GM15510 (cell line): ENCODE results near the gene TMEM106C.
A peak's percentile ranks its signal among the peaks of the same experiment; 100 is the strongest.

Source experiments
- POLR2A ChIP-seq: IDR thresholded peaks from 3 replicates; pipeline ENCODE4 v1.6.1; 2011; ENCODE audit warnings: borderline replicate concordance; ENCODE audit not compliant: insufficient read length; ENCODE audit errors: extremely low read depth

The TMEM106C gene

GRCh38 chr12:47963340-47964040 lies at the start of gene TMEM106C:
Gene TMEM106C (plus strand): TSS chr12:47963596. CDS start chr12:47964237, 641 bp downstream.
- peak; percentile 65 for TF ChIP-seq POLR2A

- no peak for TF ChIP-seq POLR2A
Observed at GRCh38 chr12:47920913-47921312, 42.5 kb upstream of the TMEM106C start.

DNA sequence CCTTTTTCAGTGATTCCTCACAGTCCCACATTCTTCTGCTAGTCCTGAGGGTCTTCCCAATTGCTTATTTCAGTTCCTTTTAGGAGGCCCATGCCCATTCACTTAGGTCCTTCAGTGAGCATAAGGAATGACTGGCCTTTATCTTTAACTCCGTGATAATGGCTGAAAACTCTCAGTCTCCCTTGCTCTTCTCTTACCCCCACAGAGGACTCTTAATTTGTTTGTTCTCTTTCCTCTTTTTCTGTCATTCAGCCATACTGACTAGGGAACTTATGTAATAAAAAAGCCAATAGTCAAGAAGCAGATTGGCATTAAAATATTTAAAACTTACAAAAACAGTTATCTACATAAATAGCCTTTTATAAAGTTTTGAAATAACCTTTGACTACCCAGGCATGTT lies 41.5 kb upstream of the TMEM106C start:
- TF ChIP-seq POLR2A = no peak

DNA sequence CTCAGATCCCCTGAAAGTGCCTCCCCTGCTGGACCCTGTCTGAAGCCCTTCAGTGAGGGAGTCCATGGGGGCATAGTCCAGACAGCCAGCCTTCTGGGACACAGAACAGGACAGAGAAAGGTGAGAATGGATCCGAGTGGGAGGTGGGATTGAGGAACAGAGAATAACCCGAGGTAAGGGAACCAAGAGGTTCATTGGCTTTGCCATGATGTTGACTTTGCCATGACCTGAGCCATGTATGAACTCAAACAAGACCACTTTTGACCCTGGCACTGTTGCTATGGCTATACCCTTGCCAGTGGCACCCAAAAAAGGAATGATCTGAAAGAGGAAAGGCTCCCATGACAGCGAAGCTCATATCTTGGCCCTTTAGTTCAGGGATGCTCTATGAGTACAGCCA lies 36.0 kb upstream of the TMEM106C start:
- no peak for TF ChIP-seq POLR2A

GRCh38 chr12:47930634-47931033 lies 32.8 kb upstream of the TMEM106C start:
- no peak for TF ChIP-seq POLR2A

DNA sequence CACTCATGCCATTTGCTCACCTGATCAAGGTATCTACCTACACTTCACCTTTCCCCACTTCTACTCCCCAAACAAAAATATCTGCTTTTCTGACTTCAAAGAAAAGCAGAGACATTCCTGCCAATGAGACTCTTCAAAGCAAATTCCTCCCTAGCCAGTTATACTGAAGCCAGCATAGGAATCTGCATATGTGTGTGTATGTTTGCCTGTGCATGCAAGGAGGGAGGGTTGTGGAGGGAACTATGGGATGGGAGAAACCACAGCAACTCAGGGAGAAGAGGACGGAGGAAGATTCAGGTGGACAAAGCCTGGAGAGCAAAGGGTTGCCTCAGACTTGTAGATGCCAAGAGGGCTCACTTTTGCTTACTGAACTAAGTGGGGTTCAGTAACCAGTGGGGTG lies 32.2 kb upstream of the TMEM106C start:
- no peak for TF ChIP-seq POLR2A

GRCh38 chr12:47935184-47935583 lies 28.2 kb upstream of the TMEM106C start:
- TF ChIP-seq POLR2A = no peak

DNA sequence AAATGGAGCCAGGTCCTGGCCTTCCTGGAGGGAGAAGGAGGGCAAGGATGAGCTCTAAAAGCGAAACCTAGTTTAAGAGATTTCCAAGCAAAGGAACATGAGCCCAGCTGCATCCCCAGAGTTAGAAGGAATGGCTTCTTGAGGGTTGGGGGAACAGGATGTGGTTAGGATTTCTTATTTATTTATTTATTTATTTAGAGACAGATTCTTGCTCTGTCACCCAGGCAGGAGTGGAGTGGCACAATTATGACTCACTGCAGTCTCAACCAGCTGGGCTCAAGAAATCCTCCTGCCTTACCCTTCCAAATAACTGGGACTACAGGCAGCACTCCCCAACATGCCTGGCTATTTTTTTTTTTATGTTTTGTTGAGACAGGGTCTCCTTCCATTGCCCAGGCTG lies 25.3 kb upstream of the TMEM106C start:
- no peak for TF ChIP-seq POLR2A

DNA sequence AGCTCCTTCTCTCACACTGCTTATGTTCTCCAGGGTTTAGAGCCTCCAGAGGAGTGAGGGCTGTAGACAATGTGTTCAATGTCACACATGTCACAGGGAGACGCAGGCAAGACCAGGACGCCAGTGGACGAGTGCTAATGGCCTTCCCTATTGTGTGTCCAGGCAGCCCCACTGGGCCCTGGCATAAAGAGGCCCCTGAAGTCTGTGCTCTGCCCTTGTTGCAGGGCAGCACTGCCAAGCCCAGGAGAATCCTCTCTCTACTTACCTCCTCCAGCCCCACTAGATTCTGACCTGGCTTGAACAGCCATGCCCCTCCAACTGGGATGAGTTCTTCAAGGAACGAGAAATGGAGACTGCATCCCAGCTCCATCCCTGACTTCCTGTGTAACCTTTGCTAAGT lies 24.8 kb upstream of the TMEM106C start:
- TF ChIP-seq POLR2A = no peak

- TF ChIP-seq POLR2A = no peak
Observed at GRCh38 chr12:47939009-47939601, 24.3 kb upstream of the TMEM106C start.

GRCh38 chr12:47940773-47941474 lies 22.5 kb upstream of the TMEM106C start:
- TF ChIP-seq POLR2A = no peak

- TF ChIP-seq POLR2A = no peak
Observed at GRCh38 chr12:47941475-47941780, 22.0 kb upstream of the TMEM106C start.

- TF ChIP-seq POLR2A = no peak
Observed at GRCh38 chr12:47941871-47942613, 21.4 kb upstream of the TMEM106C start.

DNA sequence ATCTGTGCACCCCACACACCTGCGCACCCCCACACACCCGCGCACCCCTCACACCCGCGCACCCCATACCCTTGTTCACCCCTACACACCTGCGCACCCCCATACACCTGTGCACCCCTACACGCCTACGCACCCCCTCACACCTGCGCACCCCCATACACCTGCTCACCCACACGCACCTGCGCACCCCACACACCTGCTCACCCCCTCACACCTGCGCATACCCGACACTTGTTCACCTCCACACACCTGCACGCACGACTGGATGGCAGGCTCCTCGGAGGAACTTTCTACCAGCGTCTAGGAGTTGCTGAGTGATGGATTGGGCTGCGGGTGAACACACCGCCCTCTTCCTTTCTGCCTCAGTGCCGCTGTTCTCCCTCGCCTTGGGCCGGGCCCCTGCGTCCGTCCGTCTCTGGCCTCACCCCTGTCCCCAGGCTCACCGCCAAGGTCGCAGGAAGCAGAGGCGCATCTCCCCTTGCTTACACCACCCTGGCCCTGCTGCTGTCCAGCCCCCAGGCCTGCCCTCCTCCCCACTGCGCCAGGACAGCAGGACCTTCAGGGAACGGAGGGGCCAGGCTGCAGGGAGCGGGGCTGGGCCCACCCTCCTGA lies 20.7 kb upstream of the TMEM106C start:
- no peak for TF ChIP-seq POLR2A
